B cell (primary cell): ENCODE results near the gene SLIT3. TPM values are rescaled to one million over a fixed set of nuclear protein-coding genes. Genes with fewer than 3 reads are reported as not detected.

Experiments used
- ATAC-seq: fragments of 200-7000 bp; cut with Tn5 transposase; one replicate; pipeline ENCODE4 v1.10.0; 2021; ENCODE audit warnings: low read depth, mild to moderate bottlenecking, moderate number of reproducible peaks, moderate library complexity
- CTCF ChIA-PET: fragments of 350-600 bp; sonication (Branson Sonifier 250); formaldehyde crosslinking; loops from one replicate; lab custom pipeline; 2021; ENCODE audit warnings: antibody characterized with exemption, inconsistent platforms; lab: Charles Lee
- POLR2A ChIA-PET: fragments of 350-600 bp; sonication (Branson Sonifier 250); formaldehyde crosslinking; loops from one replicate; lab custom pipeline; 2021; ENCODE audit warnings: antibody characterized with exemption; lab: Charles Lee
- DNase-seq: peaks from one replicate; pipeline ENCODE4 v3.0.0; 2013
- H2AFZ ChIP-seq: 2 replicates; pipeline ENCODE4 v1.6.1; 2012; ENCODE audit warnings: mild to moderate bottlenecking, low read depth, low read length; ENCODE audit not compliant: insufficient read depth, poor library complexity, severe bottlenecking
- H3K27ac ChIP-seq, 2 donors: 1 replicate in 1 of 2; 2 replicates in 1 of 2; pipeline ENCODE4 v1.5.1; 2012 to 2013; ENCODE audit warnings: low read length in 2 of 2, mild to moderate bottlenecking in 2 of 2, moderate library complexity in 1 of 2
- H3K27me3 ChIP-seq, 4 experiments: fragments of 200-600 bp in 1 of 4; sonication (generic) in 1 of 4; replicated peaks in 1 of 4; 1 replicate in 2 of 4; 2 replicates in 2 of 4; pipeline versions ENCODE4 v1.6.1 to v1.7.0; 2013 to 2016; ENCODE audit warnings: low read length in 3 of 4, mild to moderate bottlenecking in 2 of 4, mixed read lengths in 1 of 4, moderate library complexity in 1 of 4; ENCODE audit not compliant: insufficient read depth in 4 of 4, control insufficient read depth in 3 of 4; ENCODE audit errors: control extremely low read depth in 1 of 4
- H3K36me3 ChIP-seq, 2 experiments: replicated peaks in 1 of 2; 1 replicate in 1 of 2; 2 replicates in 1 of 2; pipeline versions ENCODE4 v1.6.1 to v1.7.1; 2013; ENCODE audit warnings: low read length in 1 of 2; ENCODE audit not compliant: insufficient read depth in 2 of 2, control insufficient read depth in 1 of 2; ENCODE audit errors: control extremely low read depth in 1 of 2, extremely low read depth in 1 of 2
- H3K4me1 ChIP-seq, 2 donors: fragments of 200-600 bp in 1 of 2; sonication (generic) in 1 of 2; 1 replicate in 1 of 2; 2 replicates in 1 of 2; pipeline versions ENCODE4 v1.5.1 to v1.6.1; 2013 to 2017; ENCODE audit warnings: low read length in 2 of 2; ENCODE audit not compliant: control insufficient read depth in 2 of 2, insufficient read depth in 2 of 2
- H3K4me2 ChIP-seq: replicated peaks from 2 replicates; pipeline ENCODE3; 2012; ENCODE audit warnings: mild to moderate bottlenecking, low read depth, low read length; ENCODE audit not compliant: poor library complexity, severe bottlenecking
- H3K4me3 ChIP-seq, 5 experiments: fragments of 200-600 bp in 1 of 5; sonication (generic) in 1 of 5; 1 replicate in 3 of 5; 2 replicates in 2 of 5; pipeline versions ENCODE4 v1.5.1 to v1.7.0; 2011 to 2016; ENCODE audit warnings: low read length in 4 of 5, mild to moderate bottlenecking in 4 of 5, low read depth in 2 of 5, control low read depth in 1 of 5, moderate library complexity in 1 of 5; ENCODE audit not compliant: insufficient read depth in 1 of 5; ENCODE audit errors: control extremely low read depth in 1 of 5, extremely low read depth in 1 of 5
- H3K79me2 ChIP-seq: fragments of 200-600 bp; sonication (generic); one replicate; pipeline ENCODE4 v1.6.0; 2016; ENCODE audit warnings: low read length; ENCODE audit not compliant: control insufficient read depth, insufficient read depth
- H3K9ac ChIP-seq: fragments of 200-600 bp; sonication (generic); 2 replicates; pipeline ENCODE4 v1.6.1; 2017; ENCODE audit warnings: mild to moderate bottlenecking, low read length, moderate library complexity
- H3K9me3 ChIP-seq, 3 donors: one replicate each; pipeline versions ENCODE4 v1.6.1 to v1.7.1; 2013; ENCODE audit warnings: low read length in 2 of 3; ENCODE audit not compliant: control insufficient read depth in 2 of 3, insufficient read depth in 1 of 3; ENCODE audit errors: control extremely low read depth in 1 of 3
- H4K20me1 ChIP-seq: 2 replicates; pipeline ENCODE4 v1.6.0; 2012; ENCODE audit warnings: mild to moderate bottlenecking, low read length; ENCODE audit not compliant: insufficient read depth, control insufficient read depth, poor library complexity, severe bottlenecking
- H3K27ac Mint-ChIP-seq: one replicate; pipeline ENCODE4 v1.8.0; 2021; ENCODE audit warnings: mixed read lengths
- H3K27me3 Mint-ChIP-seq: one replicate; pipeline ENCODE4 v1.8.0; 2021; ENCODE audit warnings: mixed read lengths
- H3K4me1 Mint-ChIP-seq: one replicate; pipeline ENCODE4 v1.8.0; 2021; ENCODE audit warnings: mixed read lengths
- H3K4me3 Mint-ChIP-seq: one replicate; pipeline ENCODE4 v1.8.0; 2021; ENCODE audit warnings: mixed read lengths
- H3K9me3 Mint-ChIP-seq: one replicate; pipeline ENCODE4 v1.8.0; 2022; ENCODE audit warnings: mixed read lengths; ENCODE audit not compliant: insufficient read depth
- EZH2 ChIP-seq: IDR thresholded peaks from 2 replicates; pipeline ENCODE4 v1.6.1; 2012; ENCODE audit warnings: borderline replicate concordance, low read depth, mild to moderate bottlenecking, moderate library complexity, low read length; ENCODE audit not compliant: insufficient read depth, poor library complexity, severe bottlenecking
- WGBS: methylation state at CpG from one replicate; pipeline ENCODE4 v1.1.5; 2013; ENCODE audit warnings: missing lambda C conversion rate; ENCODE audit not compliant: insufficient coverage; 5-methylcytosine and 5-hydroxymethylcytosine counted together
- intact Hi-C: fragments of 100-400 bp; cut with micrococcal nuclease; formaldehyde crosslinking; loops from one replicate; pipeline ENCODE4 v1.10.0; 2022
- polyA plus RNA-seq: library from polyadenylated mRNA; depleted of rRNA; stranded (reverse); fragments of >200 nt; gene quantifications from 2 replicates; pipeline ENCODE4 v1.2.3, GENCODE V29; 2012
- total RNA-seq, 2 donors: library from RNA; stranded (reverse); fragments of 120-200 nt in 1 of 2; gene quantifications; 1 replicate in 1 of 2; 2 replicates in 1 of 2; pipeline versions ENCODE4 v1.2.3 to v1.2.4, GENCODE V29; 2013 to 2022
- TF ChIP-seq, protein P1 (sequence below): fragments of 200-600 bp; IDR thresholded peaks from one replicate; pipeline ENCODE4 v1.8.0; 2022; ENCODE audit warnings: antibody characterized with exemption, mild to moderate bottlenecking

Gene SLIT3
- total and polyA plus RNA-seq, 2 donors (not counting 1 experiment from before 2014, with no cell fraction given), result not detected

DNA sequence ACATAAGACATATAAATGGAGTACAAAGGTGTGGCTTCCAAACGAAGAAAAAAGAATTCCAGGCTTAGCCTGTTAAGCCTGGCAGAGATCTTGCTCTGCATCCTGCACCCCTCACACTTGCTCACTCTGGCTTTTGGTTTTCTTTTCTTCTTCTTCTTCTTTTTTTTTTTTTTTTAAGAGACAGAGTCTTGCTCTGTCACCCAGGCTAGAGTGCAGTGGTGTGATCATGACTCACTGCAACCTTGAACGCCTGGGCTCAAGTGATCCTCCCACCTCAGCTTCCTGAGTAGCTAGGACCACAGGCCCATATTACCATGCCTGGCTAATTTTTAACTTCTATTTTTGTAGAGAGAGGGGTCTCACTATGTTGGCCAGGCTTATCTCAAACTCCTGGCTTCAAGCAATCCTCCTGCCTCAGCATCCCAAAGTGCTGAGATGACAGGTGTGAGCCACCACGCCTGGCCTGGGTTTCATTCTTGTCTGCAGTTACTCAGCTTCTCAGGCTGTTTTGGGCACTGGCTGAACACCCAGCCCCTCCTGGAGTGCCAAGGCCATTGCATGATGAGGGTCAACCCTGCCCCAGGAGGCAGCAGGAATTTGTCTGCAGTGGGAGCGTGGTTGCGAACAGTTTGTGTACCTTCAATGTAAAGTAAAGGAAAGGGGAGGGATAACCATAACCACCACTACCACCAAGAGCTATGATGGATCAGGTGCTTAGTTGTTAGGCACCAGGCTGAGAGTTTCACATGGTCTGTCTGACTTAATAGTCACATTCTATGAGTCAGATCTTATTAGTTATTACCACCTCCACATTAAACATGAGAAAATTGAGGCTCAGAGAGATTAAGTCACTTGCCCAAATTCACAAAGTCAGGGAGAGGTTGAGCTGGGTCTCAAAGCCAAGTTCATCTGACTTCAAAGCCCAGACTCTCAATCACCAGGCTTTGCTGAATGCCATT, 502.6 kb downstream of the SLIT3 start:
- Mint-ChIP-seq H3K27me3 (peaks cover 12% of the 10 kb centered on the region), H3K27ac (no peak overlapping the region), H3K9me3 (no peaks in the 10 kb centered on the region), H3K4me1 (no peaks in the 10 kb centered on the region), H3K4me3 (no peak overlapping the region)
- intact Hi-C loops, result no loop called here
- WGBS, result 49% methylated on average over 2 of the region's 5 CpGs
- Histone ChIP-seq H3K79me2 (no peaks in the 10 kb centered on the region), H3K27ac (no peak overlapping the region), H3K4me1 (no peaks in the 10 kb centered on the region), H3K36me3 (no peaks in the 10 kb centered on the region), H3K27me3 (no peaks in the 10 kb centered on the region), H3K4me2 (no peak overlapping the region), H4K20me1 (no peaks in the 10 kb centered on the region), H3K9ac (no peak overlapping the region), H3K4me3 (no peak overlapping the region), H3K9me3 (no peaks in the 10 kb centered on the region), H2AFZ (no peak overlapping the region)
- TF ChIP-seq, protein P1, sequence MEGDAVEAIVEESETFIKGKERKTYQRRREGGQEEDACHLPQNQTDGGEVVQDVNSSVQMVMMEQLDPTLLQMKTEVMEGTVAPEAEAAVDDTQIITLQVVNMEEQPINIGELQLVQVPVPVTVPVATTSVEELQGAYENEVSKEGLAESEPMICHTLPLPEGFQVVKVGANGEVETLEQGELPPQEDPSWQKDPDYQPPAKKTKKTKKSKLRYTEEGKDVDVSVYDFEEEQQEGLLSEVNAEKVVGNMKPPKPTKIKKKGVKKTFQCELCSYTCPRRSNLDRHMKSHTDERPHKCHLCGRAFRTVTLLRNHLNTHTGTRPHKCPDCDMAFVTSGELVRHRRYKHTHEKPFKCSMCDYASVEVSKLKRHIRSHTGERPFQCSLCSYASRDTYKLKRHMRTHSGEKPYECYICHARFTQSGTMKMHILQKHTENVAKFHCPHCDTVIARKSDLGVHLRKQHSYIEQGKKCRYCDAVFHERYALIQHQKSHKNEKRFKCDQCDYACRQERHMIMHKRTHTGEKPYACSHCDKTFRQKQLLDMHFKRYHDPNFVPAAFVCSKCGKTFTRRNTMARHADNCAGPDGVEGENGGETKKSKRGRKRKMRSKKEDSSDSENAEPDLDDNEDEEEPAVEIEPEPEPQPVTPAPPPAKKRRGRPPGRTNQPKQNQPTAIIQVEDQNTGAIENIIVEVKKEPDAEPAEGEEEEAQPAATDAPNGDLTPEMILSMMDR, result no peak
- no peak for TF ChIP-seq EZH2
- POLR2A ChIA-PET, result no interaction called here
- DNase-seq, result no peak
- CTCF ChIA-PET, result no interaction called here
- no peak for ATAC-seq
